SW 1271 (cell line): ENCODE data around the gene SLC16A8.

Experiments
- DNase-seq, 2 experiments: peaks; one replicate each; lab custom pipeline; 2025; lab: John Stamatoyannopoulos, UW

Gene SLC16A8

DNA sequence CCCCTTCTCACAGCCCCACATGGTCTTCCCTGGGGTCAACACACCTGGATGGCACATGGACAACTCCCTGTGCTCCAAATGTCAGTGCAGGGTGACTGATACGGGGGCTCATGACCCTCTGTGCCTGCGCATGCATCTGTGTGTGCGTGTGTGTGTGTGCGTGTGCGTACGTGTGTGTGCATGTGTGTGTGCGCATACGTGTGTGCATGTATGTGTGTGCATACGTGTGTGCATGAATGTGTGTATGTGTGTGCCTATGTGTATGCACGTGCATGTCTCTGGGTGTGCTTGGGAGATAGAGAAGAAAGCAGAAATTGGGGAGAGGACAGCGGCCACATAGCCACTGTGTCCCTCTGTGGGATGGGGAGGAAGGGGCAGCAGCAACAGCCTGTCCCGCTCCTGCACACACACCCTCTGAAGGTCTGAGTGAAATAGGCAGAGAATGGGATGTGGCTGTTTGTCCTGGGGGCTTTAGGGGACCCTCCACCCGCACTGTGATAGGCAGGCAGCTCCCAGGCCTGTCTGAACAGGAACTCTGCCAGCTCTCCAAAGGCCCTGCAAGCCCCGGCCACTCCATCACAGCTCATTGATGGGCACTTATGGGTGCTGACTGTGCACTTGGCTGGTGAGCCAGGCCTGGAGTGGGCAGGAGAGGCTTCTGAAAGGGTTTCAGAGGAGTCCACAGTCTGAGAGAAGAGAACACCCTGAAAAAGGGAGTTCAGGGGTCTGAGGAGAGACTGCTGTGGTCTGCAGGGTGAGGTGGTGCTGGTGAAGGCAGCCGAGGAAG is 55.4 kb downstream of the SLC16A8 start:
- no peak for DNase-seq
